Colon (tissue), 2 donors: ENCODE data around the gene SLIRP.
"Not testable (repeated sequence)": the region's sequence is repeated elsewhere in the genome, so short reads cannot be mapped to it uniquely, and the experiment has no call there.

ENCODE experiments used
- FAIRE-seq: peaks from 2 replicates; lab custom pipeline; 2012; peaks lifted over from hg19 to GRCh38; lab: Jason Lieb, UNC
- donor health status: control.
- donor health status: control.

The SLIRP gene

DNA sequence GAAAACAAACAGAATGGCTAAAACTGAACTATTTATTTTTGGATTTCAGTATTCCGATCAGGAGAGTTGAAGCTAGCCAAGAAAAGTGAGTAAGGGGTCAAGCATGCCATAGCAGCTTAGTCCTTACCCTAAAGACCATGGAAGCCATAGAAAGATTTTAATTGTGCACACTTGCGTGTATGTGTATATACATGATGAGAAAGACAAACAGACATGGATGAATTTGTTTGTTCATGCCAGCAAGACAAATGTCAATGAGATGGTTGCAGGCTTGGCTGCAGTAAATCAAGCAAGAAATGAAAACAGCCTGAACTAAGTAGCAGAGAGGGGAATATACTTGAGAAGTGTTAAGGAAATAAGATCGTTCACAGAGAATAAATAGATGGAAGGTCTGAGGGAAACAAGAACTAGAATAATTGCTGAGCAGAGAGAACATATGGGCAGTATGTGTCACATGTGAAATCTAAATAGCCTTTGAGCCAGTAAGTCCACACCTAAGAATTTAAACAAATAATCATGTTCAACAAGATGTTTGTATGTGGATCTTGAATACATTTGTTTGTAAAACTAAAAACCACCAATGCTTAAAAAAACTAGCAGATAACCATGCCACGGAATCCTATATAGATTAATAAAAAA is 38.3 kb downstream of the SLIRP start:
- FAIRE-seq = no peak

DNA sequence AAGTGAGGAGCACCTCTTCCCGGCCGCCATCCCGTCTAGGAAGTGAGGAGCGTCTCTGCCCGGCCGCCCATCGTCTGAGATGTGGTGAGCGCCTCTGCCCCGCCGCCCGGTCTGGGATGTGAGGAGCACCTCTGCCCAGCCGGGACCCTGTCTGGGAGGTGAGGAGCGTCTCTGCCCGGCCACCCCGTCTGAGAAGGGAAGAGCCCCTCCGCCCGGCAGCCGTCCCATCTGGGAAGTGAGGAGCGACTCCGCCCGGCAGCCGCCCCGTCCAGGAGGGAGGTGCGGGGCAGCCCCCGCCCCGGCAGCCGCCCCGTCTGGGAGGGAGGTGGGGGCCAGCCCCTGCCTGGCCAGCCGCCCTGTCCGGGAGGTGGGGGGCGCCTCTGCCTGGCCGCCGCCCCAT is 39.5 kb downstream of the SLIRP start:
- not testable (repeated sequence) for FAIRE-seq

DNA sequence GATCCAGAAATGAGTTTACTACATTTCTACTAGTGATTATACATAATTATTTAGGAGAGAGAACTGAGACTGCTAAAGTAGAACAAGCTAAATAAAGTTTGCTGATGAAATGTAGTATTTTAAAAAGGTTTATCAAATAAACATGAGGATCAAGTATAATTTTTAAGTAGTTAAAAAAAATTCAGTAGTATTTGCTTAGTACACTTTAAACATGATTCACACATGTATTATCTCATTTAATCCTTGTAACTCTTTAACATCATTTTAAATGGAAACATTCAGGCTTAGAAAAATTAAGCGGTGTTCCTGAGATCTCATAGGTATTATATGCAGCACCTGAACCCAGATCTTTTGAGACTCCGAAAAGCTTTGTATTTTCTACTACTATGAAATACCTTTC is 44.4 kb downstream of the SLIRP start:
- no peak for FAIRE-seq

DNA sequence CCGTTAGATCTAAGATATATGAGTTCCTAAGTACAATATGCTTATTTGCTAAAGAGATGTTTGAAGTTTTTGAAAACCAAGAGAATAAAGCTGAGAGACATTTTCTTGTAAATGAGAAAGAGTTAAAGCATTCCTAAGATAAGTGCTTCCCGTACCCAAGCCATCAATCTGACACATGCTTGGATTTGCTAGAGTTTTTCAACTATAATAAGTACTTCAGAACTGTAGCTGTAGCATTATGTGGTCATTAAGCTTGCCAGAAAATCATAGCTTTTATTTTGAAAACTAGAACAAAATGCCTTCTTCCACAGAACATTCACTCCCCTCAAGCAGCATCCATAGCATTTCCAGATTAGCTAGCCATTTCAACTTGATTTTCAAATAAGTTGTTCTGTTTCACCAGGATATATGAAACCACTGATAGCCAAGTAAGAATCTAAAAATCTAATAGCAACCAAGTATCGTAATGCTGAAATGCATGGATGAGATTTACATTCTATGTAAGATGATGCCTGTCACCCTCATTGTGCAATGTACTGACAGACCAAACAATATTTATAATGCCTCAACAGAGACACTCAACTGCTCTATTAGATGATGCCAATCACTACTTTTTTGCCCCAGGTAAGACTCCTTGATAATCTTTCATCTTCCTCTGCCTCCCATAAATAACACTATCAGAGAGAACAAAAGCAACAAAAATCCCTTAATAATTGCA is 45.1 kb downstream of the SLIRP start:
- FAIRE-seq = no peak

DNA sequence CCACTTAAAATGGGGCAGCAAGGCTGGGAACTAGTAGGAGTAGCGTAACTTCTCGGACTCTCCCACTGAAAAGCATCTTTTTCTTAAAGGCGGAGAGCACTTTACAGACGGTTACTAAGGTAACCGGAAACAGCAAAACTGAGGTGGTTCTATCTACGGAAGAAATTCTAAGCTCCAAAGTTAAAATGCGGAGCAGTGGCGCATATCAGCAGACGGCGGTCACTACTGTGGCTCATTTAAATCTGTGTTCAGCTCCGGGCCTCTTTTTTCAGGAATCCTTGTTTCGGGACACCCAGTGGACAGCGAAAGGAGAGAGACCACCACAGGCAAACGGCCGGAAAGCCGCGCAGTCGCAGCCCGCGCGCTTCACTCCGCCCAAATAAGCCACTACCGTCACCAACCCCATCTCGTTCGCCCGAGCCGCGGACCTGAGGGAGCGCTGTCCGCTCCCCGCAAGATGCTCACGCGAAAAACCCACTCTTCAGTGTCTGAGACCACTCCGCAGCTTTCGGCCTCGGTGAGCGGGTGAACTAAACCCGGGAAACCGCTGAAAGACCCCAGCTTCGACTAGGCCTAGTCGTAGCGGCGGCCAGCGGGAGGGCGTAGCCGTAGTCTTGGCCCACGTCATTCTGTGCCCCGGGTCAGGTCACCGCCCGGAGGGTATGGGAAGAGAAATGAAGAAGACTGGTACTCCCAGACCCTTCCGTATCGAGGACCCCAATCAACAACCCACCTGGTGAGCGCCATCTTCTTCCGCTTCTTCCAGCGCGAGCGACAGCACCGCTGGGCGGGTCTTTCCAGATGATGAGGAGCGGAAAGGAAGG is 52.7 kb downstream of the SLIRP start, which contains the start of gene SNW1:
SNW1 (minus strand) TSS at position 776 of the 824 bp plus-strand sequence; CDS start at position 747, 29 bp downstream.
- no peak for FAIRE-seq

DNA sequence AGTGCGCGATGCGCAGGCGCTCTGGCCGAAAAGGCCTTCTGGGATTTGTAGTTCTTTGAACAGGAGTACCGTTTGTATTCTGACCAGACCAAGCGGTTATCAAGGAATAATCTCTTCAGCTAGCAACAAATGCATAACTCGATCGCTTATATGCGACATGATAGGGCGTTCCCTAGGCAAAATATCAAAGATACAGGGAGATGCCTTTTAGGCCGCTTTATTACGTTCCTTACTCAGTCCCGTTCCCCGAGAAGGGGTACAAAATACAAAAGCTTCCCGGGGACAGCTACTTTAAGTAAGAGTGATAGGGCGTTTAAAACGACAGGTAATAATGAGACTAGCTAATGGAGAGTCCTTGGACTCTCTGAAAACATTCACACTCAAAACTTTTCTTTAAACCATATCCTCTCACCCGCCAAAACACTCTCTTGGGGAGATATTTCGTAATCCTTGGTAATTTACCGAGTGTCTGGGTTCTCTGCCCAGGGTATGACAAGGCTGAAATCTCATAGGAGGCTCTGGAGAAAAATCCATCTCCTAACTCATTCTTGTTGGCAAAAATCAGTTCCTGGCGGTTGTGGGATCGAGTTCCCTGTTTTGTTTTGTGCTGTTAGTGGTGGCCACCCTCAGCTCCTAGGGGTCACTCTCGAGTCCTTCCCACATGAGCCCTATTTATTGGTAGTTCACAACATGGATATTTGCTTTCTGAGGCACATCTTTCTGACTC is 53.5 kb downstream of the SLIRP start:
- no peak for FAIRE-seq

DNA sequence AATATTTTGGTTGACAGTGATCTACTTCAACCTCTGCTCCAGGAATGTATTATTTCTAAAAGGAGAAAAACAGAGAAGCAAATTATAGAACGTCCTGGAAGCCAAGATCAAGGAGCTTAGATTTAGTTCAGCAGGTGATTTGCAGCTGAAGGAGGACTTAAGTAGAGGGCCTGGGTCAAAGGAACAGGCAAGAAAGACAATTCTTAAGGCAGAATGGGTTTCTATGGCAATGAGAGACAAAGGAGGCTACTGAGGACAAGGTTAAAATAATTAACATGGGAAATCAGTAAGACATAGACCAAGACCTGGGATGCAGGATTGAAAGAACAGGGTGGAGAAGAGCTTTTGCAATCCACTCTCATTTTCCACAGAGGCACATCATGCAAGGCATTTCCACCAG is 55.4 kb downstream of the SLIRP start:
- no peak for FAIRE-seq

DNA sequence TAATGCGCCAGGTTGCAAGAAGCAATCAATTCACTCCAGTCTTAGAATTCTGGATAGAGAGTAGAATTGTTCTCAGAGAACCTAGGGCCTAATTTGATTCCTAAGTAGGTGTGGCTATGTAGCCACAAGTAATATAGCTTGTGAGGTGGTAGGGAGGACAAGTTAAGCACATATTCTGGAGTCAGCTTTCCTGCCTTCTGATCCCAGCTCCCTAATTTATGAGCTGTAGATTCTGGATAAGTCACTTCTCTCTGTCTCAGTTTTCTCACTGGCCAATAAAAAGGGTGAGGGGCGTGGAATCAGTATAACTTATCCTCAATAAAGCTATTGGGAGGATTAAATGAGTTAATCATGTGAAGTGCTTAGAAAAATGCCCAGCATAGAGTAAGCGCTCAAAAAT is 56.1 kb downstream of the SLIRP start:
- no peak for FAIRE-seq
